H1 (cell line): ENCODE results near the gene INPPL1. TPM values are rescaled to one million over a fixed set of nuclear protein-coding genes. Genes with fewer than 3 reads are reported as not detected.

Experiments
- polyA plus RNA-seq, 7 experiments: library from polyadenylated mRNA; depleted of rRNA in 3 of 7; stranded (reverse) in 5 of 7; unstranded in 2 of 7; fragments of >200 nt in 5 of 7; fragments of 200-250 nt in 2 of 7; gene quantifications; 1 replicate in 5 of 7; 2 replicates in 1 of 7; 4 replicates in 1 of 7; pipeline versions ENCODE4 v1.2.1 to v1.2.3, GENCODE V29; 2011 to 2013; ENCODE audit warnings: missing spikeins in 2 of 7, mixed read lengths in 2 of 7
- total RNA-seq: library from RNA; stranded (reverse); fragmentation: NEBNext Ultra II Directional; extraction: Animal tissue kit (Norgen Biotek cat#: 25700); gene quantifications from 2 replicates; pipeline ENCODE4 v1.2.1, GENCODE V29; 2021

Gene INPPL1
- total and polyA plus RNA-seq, 2 of the 8 experiments (the other 6 are each of a cell fraction or from before 2014, with no cell fraction given) = 54.5 to 79.5 TPM

Other genes with a start within 250 kb of the INPPL1 start
- 9.8 and 10.2 TPM in 2 replicates for gene IL18BP, start 225.9 kb upstream of the INPPL1 start, total RNA-seq
- 17.0 and 17.7 TPM in 2 replicates for gene IL18BP, start 225.9 kb upstream of the INPPL1 start, polyA plus RNA-seq (2011; rRNA removed)
- 107 and 108 TPM in 2 replicates for gene NUMA1, start 144.2 kb upstream of the INPPL1 start, total RNA-seq
- gene NUMA1, start 144.2 kb upstream of the INPPL1 start, polyA plus RNA-seq (2011; rRNA removed) = 101 and 137 TPM in 2 replicates
- 6.8 and 7.9 TPM in 2 replicates for gene LRRC51, start 143.9 kb upstream of the INPPL1 start, total RNA-seq
- gene LRRC51, start 143.9 kb upstream of the INPPL1 start, polyA plus RNA-seq (2011; rRNA removed) = 6.0 and 7.7 TPM in 2 replicates
- gene LAMTOR1, start 121.5 kb upstream of the INPPL1 start, total RNA-seq = 81.0 and 82.1 TPM in 2 replicates
- 160 and 164 TPM in 2 replicates for gene LAMTOR1, start 121.5 kb upstream of the INPPL1 start, polyA plus RNA-seq (2011; rRNA removed)
- gene TOMT, start 118.8 kb upstream of the INPPL1 start, total RNA-seq = not detected in 2 replicates
- 0.11 TPM in 1 of 2 replicates, not detected in the other for gene TOMT, start 118.8 kb upstream of the INPPL1 start, polyA plus RNA-seq (2011; rRNA removed)
- gene ANAPC15, start 112.1 kb upstream of the INPPL1 start, total RNA-seq = 70.0 and 74.9 TPM in 2 replicates
- gene ANAPC15, start 112.1 kb upstream of the INPPL1 start, polyA plus RNA-seq (2011; rRNA removed) = 66.2 and 70.4 TPM in 2 replicates
- gene FOLR3, start 89.0 kb upstream of the INPPL1 start, total RNA-seq = not detected in 2 replicates
- not detected in 2 replicates for gene FOLR3, start 89.0 kb upstream of the INPPL1 start, polyA plus RNA-seq (2011; rRNA removed)
- gene FOLR1, start 32.6 kb upstream of the INPPL1 start, total RNA-seq = 0.55 TPM in 1 of 2 replicates, not detected in the other
- gene FOLR1, start 32.6 kb upstream of the INPPL1 start, polyA plus RNA-seq (2011; rRNA removed) = 1.3 and 1.9 TPM in 2 replicates
- gene FOLR2, start 8.0 kb upstream of the INPPL1 start, total RNA-seq = not detected in 2 replicates
- not detected in 2 replicates for gene FOLR2, start 8.0 kb upstream of the INPPL1 start, polyA plus RNA-seq (2011; rRNA removed)
- gene PHOX2A, start 19.4 kb downstream of the INPPL1 start, total RNA-seq = 0.19 TPM in 1 of 2 replicates, not detected in the other
- 0.67 and 0.94 TPM in 2 replicates for gene PHOX2A, start 19.4 kb downstream of the INPPL1 start, polyA plus RNA-seq (2011; rRNA removed)
- gene CLPB, start 209.8 kb downstream of the INPPL1 start, total RNA-seq = 24.0 and 28.1 TPM in 2 replicates
- gene CLPB, start 209.8 kb downstream of the INPPL1 start, polyA plus RNA-seq (2011; rRNA removed) = 10.1 and 10.7 TPM in 2 replicates